AG10803 (cell line): ENCODE results near the gene CEP72.

Source experiments
- DNase-seq: peaks from one replicate; pipeline ENCODE4 v3.0.0; 2010; ENCODE audit warnings: low read depth
- H3K4me3 ChIP-seq: 2 replicates; pipeline ENCODE4 v1.5.1; 2011; ENCODE audit warnings: mild to moderate bottlenecking, low read length, control low read depth
- CTCF ChIP-seq: conservative IDR thresholded peaks from 2 replicates; pipeline ENCODE4 v1.5.1; 2011; ENCODE audit warnings: mild to moderate bottlenecking, low read length, control low read depth, inconsistent platforms

Gene CEP72

GRCh38 chr5:569358-569867 is 42.7 kb upstream of the CEP72 start:
- TF ChIP-seq CTCF = no peak
- DNase-seq = no peak
- no peak overlapping the region for H3K4me3 ChIP-seq

- DNase-seq = no peak
- H3K4me3 ChIP-seq = no peak overlapping the region
These were observed 42.2 kb upstream of the CEP72 start for GRCh38 chr5:569868-570361.

GRCh38 chr5:570446-570845 is 41.7 kb upstream of the CEP72 start:
- DNase-seq = no peak
- no peak for TF ChIP-seq CTCF
- no peak overlapping the region for H3K4me3 ChIP-seq

More at GRCh38 chr5:569868-570361, 42.2 kb upstream of the CEP72 start:
- TF ChIP-seq CTCF = no peak

DNA sequence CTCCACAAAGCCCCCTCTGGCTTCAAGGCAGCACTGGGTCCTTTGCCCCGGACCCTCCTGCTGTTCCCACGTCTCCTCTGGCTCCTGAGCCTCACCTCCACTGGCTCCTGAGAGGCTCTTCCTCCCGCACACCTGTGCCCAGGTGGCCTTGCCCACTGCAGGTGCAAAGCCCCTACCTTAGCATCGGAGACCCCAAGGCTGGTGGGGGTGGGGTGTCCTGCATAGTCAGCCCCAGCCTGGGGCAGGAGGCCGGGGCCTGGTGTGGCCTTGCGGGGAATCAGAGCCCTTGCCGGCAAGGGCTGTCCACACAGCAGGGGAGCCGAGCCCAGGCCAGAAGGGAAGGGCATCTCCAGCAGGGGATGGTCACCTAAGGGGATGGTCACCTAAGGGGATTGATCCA is 41.3 kb upstream of the CEP72 start:
- no peak for DNase-seq
- no peak for TF ChIP-seq CTCF
- H3K4me3 ChIP-seq = no peak overlapping the region

- no peak for TF ChIP-seq CTCF
- no peak for DNase-seq
- H3K4me3 ChIP-seq = no peak overlapping the region
These were observed 40.3 kb upstream of the CEP72 start for GRCh38 chr5:571791-572190.

DNA sequence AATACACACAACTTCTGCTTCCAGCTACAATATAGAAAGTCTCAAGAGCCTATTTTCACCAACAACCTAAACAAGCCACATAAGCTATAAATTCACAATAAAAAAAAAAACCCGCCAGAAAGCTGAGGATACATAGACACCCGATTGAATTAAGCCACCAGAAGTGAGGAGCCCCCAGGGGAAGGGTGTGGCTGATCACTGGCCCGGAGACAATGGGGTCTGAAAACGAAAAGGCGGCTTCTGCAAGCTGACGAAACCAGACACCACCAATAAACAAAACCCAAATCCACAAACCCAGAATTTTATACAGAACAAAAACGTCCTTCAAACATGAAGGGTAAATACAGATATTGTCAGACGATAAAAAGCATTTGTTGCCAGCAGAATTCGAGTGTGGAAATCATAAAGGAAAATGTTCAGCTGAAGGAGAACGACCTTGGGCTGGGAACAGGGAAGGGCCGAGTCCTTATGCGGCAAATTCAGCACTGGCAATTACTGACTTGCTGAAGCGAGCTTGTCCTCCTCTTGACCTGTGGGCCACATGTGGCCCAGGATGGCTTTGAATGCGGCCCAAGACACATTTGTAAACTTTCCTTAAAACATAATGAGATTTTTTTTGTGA is 39.6 kb upstream of the CEP72 start:
- no peak overlapping the region for H3K4me3 ChIP-seq
- TF ChIP-seq CTCF = no peak
- no peak for DNase-seq

GRCh38 chr5:573206-573605 is 38.9 kb upstream of the CEP72 start:
- DNase-seq = no peak
- no peak overlapping the region for H3K4me3 ChIP-seq
- TF ChIP-seq CTCF = no peak
